ENCODE data around the gene COIL. TPM values are rescaled to one million over a fixed set of nuclear protein-coding genes. Genes with fewer than 3 reads are reported as not detected.

The COIL gene
- total and polyA plus RNA-seq, 9 of the 15 experiments (the other 6 are each of a cell fraction or from before 2014, with no cell fraction given): 23.9 to 41.3 (median 28.7) TPM

GRCh38 chr17:56977673-56978395, 17.0 kb upstream of the COIL start, which contains the start of gene SCPEP1 (continued):
- TF ChIP-seq, protein P1, sequence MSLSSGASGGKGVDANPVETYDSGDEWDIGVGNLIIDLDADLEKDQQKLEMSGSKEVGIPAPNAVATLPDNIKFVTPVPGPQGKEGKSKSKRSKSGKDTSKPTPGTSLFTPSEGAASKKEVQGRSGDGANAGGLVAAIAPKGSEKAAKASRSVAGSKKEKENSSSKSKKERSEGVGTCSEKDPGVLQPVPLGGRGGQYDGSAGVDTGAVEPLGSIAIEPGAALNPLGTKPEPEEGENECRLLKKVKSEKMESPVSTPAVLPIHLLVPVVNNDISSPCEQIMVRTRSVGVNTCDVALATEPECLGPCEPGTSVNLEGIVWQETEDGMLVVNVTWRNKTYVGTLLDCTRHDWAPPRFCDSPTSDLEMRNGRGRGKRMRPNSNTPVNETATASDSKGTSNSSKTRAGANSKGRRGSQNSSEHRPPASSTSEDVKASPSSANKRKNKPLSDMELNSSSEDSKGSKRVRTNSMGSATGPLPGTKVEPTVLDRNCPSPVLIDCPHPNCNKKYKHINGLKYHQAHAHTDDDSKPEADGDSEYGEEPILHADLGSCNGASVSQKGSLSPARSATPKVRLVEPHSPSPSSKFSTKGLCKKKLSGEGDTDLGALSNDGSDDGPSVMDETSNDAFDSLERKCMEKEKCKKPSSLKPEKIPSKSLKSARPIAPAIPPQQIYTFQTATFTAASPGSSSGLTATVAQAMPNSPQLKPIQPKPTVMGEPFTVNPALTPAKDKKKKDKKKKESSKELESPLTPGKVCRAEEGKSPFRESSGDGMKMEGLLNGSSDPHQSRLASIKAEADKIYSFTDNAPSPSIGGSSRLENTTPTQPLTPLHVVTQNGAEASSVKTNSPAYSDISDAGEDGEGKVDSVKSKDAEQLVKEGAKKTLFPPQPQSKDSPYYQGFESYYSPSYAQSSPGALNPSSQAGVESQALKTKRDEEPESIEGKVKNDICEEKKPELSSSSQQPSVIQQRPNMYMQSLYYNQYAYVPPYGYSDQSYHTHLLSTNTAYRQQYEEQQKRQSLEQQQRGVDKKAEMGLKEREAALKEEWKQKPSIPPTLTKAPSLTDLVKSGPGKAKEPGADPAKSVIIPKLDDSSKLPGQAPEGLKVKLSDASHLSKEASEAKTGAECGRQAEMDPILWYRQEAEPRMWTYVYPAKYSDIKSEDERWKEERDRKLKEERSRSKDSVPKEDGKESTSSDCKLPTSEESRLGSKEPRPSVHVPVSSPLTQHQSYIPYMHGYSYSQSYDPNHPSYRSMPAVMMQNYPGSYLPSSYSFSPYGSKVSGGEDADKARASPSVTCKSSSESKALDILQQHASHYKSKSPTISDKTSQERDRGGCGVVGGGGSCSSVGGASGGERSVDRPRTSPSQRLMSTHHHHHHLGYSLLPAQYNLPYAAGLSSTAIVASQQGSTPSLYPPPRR (CRISPR knock-in tag; IDR thresholded peaks at IDR 0.05; ENCODE audit: borderline replicate concordance): no peak
- TF ChIP-seq, protein P2, sequence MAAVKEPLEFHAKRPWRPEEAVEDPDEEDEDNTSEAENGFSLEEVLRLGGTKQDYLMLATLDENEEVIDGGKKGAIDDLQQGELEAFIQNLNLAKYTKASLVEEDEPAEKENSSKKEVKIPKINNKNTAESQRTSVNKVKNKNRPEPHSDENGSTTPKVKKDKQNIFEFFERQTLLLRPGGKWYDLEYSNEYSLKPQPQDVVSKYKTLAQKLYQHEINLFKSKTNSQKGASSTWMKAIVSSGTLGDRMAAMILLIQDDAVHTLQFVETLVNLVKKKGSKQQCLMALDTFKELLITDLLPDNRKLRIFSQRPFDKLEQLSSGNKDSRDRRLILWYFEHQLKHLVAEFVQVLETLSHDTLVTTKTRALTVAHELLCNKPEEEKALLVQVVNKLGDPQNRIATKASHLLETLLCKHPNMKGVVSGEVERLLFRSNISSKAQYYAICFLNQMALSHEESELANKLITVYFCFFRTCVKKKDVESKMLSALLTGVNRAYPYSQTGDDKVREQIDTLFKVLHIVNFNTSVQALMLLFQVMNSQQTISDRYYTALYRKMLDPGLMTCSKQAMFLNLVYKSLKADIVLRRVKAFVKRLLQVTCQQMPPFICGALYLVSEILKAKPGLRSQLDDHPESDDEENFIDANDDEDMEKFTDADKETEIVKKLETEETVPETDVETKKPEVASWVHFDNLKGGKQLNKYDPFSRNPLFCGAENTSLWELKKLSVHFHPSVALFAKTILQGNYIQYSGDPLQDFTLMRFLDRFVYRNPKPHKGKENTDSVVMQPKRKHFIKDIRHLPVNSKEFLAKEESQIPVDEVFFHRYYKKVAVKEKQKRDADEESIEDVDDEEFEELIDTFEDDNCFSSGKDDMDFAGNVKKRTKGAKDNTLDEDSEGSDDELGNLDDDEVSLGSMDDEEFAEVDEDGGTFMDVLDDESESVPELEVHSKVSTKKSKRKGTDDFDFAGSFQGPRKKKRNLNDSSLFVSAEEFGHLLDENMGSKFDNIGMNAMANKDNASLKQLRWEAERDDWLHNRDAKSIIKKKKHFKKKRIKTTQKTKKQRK (IDR thresholded peaks at IDR 0.05; ENCODE audit: borderline replicate concordance, low read depth, low read length): no peak
- TF ChIP-seq KLF6 (CRISPR knock-in tag; IDR thresholded peaks at IDR 0.05; ENCODE audit: borderline replicate concordance) (no peak), NFE2L1 (tag; IDR thresholded peaks at IDR 0.05; ENCODE audit: borderline replicate concordance, low read depth) (no peak), LARP7 (IDR thresholded peaks at IDR 0.05) (no peak), CREM (IDR thresholded peaks at IDR 0.05; ENCODE audit: low read depth) (peak; percentile 28; the same call in 1 of the 2 replicates), PRMT5 (CRISPR knock-in tag; IDR thresholded peaks at IDR 0.05) (no peak), XRCC5 (IDR thresholded peaks at IDR 0.05; ENCODE audit: low read depth, low read length) (no peak), MXI1 (IDR thresholded peaks at IDR 0.05; ENCODE audit: low read depth, low read length) (no peak), THRAP3 (IDR thresholded peaks at IDR 0.05; ENCODE audit: borderline replicate concordance) (no peak), SMARCB1 (IDR thresholded peaks at IDR 0.05; ENCODE audit: insufficient read length, low read depth) (no peak), ZNF707 (CRISPR knock-in tag; conservative IDR thresholded peaks at IDR 0.05) (no peak), ZFPM2 (CRISPR knock-in tag; IDR thresholded peaks at IDR 0.05) (no peak), NBN (IDR thresholded peaks at IDR 0.05; ENCODE audit: low read depth) (0 out of 2 replicates have a peak, but pooled peaks have one; percentile 30)
- TF ChIP-seq, protein P3, sequence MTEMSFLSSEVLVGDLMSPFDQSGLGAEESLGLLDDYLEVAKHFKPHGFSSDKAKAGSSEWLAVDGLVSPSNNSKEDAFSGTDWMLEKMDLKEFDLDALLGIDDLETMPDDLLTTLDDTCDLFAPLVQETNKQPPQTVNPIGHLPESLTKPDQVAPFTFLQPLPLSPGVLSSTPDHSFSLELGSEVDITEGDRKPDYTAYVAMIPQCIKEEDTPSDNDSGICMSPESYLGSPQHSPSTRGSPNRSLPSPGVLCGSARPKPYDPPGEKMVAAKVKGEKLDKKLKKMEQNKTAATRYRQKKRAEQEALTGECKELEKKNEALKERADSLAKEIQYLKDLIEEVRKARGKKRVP (CRISPR knock-in tag; IDR thresholded peaks at IDR 0.05): no peak
- TF ChIP-seq, protein P4, sequence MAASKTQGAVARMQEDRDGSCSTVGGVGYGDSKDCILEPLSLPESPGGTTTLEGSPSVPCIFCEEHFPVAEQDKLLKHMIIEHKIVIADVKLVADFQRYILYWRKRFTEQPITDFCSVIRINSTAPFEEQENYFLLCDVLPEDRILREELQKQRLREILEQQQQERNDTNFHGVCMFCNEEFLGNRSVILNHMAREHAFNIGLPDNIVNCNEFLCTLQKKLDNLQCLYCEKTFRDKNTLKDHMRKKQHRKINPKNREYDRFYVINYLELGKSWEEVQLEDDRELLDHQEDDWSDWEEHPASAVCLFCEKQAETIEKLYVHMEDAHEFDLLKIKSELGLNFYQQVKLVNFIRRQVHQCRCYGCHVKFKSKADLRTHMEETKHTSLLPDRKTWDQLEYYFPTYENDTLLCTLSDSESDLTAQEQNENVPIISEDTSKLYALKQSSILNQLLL (CRISPR knock-in tag; IDR thresholded peaks at IDR 0.05; ENCODE audit: borderline replicate concordance): no peak
